ENCODE data around the gene AQP9.
"Not testable (repeated sequence)": the region's sequence is repeated elsewhere in the genome, so short reads cannot be mapped to it uniquely, and the experiment has no call there.

AQP9 gene

DNA sequence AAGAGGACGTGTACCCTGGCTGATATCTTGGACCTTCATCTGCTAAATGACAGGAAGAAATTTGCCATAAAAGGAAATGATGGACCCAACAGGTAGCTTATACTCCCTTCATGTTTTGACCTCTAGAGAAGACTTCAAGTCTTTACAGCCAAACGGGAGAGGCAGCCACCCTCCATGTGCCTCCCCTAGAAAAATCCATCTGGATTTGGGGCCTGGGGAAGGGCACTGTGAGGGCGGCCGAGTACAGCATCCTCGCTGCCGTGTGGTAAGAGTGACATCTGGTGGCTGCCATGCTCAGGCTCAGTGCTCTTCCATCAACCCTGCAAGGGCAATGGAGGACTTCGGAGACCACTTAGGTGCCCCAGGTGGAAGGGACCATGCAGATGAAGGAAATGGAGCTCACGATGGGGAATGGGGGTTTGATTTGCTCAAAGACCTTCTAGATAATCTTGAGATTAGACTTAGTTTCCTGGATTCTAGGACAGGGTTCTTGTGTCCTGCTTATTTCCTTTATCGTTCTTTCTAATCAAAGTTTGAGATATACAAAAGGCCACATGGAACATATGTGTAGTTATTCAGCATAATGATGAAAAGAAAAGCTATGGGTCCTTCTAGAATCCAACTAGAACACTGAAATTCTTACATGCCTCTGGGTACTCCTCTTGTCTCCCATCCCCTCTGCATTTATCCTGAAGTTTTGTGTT is 44.4 kb downstream of the AQP9 start:
- peak; percentile 17 to 60 for DNase-seq

DNA sequence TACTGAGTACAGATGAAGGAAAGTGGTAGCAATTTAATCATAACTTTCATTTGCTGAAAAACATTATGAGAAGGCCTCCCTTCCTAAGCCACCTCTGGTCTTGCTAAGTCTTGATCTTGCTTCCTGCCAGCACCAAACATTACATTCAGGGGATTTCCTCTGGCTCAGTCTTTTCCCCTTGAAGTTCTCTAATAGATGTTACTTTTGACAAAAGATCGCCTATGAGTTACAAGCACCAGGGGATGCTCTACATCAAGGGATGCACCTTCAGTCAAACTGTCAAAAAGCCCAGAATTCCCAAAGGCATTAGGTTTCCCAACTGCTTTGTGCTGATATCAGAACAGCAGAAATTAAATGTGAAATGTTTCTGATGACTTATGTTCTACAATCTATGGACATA is 47.3 kb downstream of the AQP9 start:
- no peak for DNase-seq

DNA sequence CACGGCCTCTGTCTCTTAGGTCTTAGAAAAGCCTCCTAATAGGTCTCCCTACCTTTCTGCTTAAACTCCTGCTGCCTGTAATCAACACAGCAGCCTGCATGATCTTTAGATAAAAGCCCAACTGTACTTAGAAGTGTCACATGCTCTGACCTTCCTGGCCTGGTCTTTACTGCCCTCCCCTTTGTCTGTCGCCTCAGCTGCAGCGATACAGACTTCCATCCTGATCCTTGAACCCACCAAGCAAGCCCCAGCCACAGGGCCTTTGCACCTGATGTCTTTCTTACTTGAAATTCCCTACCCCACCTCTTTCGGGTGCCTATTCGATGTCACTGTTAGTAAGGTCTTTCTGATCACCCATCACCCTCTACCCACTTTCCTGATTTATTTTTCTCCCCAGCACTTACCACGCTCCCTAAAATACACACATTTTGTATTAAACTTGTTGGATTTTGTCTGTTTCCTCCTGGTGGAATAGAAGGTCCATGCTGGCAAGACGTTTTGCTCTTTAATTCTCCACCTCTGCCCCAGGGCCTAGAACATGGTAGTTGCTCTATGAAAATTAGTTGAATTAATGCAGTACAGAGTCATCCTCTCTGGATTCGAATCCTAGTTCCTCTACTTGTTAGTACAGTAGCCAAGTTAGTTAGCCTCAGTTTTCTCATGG is 51.1 kb downstream of the AQP9 start:
- no peak for DNase-seq

DNA sequence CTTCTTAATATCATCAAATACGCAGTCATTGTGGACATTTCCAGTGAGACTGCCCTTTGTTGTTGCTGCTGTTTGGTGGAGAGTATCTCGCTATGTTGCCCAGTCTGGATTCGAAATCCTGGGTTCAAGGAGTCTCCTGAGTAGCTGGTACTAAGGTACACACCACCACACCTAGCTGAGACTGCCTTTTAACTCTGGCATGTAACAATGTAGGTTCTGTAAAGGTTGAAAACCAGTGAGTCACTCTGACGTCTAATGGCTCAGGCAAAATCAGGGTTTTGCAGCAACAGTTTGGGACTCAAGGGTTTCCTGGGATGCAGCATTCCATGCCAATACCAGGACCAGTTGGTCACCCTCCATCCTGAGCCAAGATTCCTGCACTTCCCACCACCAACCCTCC is 52.2 kb downstream of the AQP9 start:
- no peak for DNase-seq

DNA sequence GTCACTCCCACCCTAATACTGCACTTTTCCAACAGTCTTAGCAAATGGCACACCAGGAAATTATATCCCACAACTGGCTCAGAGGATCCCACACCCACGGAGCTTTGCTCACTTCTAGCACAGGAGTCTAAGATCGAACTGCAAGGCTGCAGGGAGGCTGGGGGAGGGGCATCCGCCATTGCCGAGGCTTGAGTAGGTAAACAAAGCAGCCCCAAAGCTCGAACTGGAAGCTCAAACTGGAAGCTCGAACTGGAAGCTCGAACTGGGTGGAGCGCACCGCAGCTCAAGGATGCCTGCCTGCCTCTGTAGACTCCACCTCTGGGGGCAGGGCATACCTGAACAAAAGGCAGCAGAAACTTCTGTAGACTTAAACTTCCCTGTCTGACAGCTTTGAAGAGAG is 55.5 kb downstream of the AQP9 start:
- DNase-seq = not testable (repeated sequence)

DNA sequence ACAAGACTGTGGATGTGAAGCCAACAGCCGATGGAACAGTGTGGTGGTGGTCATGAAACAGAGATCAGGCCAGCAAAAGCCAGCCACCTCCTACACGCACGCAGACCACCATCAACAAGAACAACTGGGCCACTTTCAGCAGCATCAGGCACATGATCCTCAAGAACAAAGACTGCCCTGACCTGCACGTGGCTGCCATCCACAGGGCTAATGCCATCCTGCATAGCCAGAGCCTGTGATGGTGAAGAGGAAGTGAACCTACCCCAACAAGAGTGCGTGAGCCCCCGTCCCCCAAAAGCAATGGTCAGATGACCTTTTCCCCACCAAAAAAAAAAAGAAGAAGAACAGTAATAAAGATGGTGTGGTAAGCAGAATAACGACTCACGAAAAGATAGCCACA is 62.6 kb downstream of the AQP9 start:
- no peak for DNase-seq

DNA sequence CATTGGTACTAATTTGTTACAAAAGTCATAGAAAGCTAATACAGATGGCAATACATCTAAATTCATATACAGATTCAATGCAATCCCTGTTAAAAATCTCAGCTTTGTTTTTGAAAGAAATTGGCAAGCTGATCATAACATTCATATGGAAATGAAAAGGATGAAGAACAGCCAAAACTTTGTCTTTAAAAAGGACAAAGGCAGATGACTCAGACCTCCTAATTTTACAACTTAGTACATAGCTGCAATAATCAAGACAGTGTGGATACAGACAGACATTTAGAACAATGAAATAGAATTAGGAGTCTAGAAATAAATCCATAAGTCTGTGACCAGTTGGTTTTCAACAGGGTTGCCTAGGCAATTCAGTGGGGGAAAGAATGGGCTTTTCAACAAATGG is 63.3 kb downstream of the AQP9 start:
- no peak for DNase-seq

DNA sequence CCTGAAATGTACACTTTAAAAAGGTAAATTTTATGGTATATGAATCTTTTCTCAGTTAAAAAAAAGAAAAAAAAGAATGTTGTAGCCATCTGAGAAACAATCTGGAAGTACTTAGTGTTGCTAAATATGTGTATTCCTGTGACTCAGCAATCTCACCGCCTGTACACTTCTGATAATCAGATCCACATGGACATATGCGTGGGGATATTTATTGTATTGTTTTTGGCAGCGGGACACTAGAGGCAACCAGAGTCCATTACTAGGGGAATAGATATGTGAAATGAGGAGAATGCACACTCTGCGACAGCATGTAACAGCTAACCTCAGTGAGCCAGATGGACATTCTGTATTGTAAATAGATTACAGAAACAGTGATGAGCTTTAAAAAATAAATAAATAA is 65.4 kb downstream of the AQP9 start:
- DNase-seq = no peak

DNA sequence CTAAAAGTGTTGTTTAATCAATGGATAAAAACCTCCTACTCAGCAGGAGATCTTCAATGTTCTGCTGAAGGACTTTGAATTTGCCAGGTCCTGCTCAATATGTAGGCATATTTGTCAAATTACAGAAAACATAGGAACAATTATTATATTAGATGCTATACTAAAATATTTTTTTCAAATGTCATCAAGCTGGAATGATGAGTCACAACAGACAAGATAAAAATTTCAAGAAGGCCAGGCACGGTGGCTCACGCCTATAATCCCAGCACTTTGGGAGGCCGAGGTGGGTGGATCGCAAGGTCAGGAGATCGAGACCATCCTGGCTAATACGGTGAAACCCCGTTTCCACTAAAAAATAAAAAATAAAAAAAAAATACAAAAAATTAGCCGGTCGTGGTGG is 68.0 kb downstream of the AQP9 start:
- DNase-seq = no peak

DNA sequence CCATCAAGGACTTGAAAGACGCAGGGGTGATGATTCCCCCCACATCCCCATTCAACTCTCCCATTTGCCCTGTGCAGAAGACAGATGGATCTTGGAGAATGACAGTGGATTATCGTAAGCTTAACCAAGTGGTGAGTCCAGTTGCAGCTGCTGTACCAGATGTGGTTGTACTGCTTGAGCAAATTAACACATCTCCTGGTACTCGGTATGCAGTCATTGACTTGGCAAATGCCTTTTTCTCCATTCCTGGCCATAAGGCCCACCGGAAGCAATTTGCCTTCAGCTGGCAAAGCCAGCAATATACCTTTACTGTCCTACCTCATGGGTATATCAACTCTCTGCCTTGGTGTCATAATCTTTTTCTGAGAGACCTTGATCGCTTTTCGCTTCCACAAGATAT is 70.0 kb downstream of the AQP9 start:
- DNase-seq = not testable (repeated sequence)

DNA sequence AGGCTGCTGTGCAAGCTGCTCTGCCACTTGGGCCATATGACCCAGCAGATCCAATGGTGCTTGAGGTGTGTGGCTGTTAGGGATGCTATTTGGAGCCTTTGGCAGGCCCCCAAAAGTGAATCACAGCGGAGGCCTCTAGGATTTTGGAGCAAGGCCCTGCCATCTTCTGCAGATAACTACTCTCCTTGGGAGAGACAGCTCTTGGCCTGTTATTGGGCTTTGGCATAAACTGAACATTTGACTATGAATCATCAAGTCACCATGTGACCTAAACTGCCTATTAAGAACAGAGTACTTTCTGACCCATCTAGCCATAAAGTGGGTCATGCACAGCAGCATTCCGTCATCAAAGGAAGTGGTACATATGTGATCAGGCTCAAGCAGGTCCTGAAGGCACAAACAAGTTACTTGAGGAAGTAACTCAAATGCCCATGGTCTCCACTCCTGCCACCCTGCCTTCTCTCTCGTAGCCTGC is 70.9 kb downstream of the AQP9 start:
- DNase-seq = not testable (repeated sequence)

DNA sequence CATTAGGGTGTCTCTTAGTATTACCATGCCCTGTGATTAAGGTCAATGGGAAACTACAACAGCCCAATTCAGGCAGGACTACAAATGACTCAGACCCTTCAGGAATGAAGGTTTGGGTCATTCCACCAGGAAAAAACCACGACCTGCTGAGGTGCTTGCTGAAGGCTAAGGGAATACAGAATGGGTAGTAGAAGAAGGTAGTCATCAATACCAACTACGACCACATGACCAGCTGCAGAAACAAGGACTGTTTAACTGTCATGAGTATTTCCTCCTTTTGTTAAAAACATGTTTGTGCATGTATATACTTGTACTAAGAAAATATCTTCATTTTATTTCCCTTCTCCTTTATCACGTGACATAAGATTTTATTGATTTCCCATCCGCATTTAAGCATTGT is 71.8 kb downstream of the AQP9 start:
- DNase-seq = not testable (repeated sequence)

DNA sequence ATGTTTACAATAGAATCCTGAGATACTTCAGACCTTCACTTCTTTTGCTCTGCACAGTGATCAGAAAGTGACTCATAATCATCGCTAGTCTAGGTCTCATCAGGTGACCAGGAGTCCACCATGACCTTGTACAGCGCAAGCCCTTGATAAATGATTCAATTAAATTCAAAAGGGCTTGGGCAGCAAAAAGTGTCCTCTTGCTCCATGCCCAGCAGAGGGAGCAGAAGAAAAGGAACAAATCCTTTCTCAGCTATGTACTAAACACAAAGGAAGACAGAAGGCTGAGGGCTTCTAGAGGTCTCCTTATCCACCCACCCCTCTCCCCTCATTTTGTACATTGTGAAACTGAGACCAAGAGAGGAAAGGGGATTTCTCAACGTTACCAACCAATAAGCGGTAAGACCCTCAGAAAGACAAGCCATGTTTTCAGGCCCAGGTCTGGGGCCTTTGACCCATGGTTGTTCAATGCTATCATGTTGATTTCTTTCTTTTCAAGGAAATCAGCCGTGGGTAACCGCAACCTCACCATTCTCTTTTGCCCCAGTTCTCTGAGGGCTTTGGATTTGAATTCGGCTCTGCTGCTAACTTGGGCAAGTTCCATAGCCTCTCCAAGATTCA is 74.8 kb downstream of the AQP9 start:
- DNase-seq = peak; percentile 46

DNA sequence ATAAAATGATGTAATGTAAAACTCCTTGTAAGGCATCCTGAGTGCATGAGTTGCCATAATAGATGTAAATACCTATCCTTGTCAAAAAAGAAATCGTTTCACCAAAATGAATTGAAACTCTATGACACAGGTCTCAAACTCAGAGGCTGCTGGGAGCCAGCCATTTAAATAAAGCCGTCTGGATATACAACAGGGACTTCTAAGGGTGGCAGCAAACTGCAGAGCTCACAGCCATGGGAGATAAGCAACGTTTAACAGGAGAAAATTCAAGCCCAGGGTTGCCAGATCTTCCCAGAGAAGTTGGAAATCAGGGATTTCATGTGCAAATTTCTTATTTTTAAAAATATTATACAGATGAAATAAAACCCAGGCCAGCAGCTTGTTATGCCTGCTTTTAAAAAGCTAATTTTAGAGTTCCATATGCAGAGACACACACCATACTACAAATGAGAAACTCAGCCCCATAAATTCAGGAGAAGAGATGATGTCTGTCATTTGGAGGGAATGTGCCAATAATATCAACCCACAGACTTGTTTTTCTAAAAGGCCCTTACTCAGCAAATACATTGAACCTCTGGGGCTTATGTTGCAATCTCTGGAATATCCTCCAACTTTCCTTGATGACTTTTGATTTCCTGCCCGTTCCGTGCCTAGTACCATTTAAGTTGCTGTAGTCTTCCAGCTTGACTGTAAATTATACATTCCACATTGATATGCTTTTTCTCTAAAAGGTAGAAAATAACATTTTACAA is 75.6 kb downstream of the AQP9 start:
- DNase-seq = no peak

DNA sequence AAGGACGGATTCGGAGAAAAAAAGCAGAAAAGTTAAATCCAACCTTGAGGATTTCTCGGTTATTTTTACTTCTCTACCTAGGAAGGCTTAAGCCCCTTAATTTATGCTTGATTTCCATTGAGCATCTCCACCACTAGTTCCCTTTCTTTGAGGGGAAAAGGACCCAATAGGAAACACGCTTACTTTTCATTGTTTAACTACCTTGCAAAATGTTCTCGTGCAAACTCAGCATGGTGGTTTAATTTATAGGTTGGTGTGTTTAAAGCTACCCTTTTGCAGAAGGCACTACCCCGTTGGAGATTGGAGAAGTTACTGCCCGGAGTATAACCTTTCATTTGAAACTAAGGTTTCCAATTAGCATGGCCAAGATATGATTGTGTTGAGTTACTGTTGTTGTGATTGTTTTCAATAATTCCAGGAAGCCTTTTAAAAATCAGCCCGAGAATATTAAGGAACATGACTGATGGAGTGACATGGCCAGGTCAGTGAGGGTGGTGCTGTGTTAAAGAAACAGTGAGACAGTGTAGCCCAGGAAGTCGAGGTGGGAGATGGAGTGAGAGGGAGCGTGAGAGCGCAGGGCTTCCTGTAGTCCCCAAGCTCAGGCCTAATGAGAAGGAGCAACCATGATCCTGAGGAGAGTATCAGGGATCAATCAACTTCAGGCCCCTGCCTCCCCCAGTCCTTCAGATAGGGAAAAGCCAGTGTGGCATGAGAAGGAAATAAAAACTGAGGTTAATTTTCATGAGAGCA is 76.6 kb downstream of the AQP9 start:
- no peak for DNase-seq

DNA sequence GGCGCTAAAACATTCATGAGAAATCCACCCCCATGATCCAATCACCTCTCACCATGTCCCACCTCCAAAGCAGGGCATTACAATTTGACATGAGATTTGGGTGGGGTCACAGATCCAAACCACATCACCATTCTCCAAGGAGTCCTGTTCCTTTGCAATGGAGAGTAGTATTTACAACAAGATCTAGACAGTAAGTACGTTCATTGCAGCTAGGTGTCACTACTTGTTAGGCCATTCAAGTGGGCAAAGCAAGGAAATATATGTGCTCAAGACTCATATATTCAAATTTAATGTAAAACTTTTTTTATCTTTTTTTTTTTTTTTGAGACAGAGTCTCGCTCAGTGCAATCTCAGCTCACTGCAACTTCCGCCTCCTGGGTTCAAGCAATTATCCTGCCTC is 79.3 kb downstream of the AQP9 start:
- no peak for DNase-seq

DNA sequence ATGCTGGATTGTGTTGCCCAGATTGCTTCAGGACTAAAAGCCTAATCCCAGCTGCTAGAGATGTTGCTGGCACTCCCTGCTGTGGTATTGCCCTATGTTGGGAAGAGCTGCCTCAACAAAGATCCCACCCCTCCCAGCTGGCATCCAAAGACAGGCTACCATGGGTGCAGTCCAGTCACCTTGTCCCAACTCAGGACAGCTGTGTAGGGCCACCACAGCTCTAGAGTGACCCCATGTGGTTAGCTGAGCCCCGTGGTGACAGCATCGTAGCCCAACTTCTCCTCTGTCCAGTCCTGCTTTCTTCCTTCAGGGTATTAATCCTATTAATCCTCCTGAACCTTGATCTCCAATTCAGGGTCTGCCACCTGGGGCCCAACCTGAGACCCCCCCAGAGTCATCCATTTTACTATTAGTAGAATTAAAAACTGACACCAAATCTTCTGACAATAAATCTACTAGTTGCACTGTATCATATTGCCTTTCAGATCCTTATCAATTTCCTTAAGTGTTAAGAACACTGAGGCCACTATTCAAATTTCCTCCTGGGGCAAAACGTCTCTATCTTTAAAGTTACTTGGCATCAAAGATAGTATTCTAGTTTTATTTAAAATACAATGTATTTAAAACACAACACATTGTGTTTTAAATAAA is 83.5 kb downstream of the AQP9 start:
- DNase-seq = no peak

DNA sequence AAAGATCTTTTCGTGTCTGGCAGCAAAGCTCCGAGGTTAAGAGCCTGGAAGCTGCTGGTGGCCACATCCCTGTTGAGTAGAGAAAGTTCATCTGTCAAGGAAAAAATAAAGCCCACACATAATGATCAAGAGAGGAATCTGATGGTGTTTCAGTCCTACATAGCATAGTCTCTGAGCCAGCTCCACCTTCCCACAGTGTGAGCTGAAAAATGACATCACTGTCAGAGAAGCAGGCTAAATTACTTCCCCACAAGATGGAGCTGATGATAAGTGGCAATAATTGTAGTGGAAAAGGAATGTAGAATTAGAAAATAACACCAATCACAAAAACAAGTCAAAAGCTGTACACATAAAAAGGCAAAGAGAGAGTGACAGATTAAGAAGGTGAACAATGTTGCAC is 84.5 kb downstream of the AQP9 start:
- no peak for DNase-seq

DNA sequence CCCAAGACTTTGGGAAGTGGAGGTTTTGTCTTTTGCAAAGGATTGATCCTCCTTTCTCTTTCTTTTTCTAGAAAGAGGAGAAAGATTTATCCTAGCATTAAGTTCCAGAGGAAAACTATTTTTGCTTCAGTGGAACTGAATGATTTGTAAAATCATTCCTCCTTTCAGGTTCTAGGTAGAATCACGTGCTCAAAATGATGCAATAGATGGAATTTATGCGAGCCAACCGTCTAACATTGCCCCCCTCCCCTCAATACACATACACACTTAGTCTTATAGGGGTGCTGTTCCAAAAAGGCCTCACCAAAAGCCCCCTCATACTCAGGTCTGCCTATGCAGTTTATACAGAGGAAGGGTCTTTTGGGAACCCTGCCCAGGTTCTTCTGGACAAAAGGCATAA is 85.3 kb downstream of the AQP9 start:
- DNase-seq = no peak

DNA sequence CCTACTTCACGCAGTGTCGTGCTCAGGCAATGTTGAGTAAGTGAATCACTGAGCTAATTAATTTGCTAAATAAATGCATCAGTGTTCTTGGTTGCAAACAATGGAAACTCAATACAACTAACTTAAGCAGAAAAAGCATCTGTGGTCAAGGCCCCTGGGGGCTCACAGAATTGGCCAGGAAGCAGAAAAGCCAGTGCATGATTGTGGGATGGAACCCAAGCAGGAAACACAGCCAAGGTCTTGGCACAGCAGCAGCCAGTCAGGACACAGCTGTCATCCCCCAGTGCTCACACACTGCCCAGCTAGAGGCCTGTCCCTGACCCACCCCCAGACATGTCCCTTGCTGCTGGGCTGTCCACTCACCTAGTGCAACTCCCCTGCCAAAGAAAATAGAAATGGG is 85.9 kb downstream of the AQP9 start:
- no peak for DNase-seq

DNA sequence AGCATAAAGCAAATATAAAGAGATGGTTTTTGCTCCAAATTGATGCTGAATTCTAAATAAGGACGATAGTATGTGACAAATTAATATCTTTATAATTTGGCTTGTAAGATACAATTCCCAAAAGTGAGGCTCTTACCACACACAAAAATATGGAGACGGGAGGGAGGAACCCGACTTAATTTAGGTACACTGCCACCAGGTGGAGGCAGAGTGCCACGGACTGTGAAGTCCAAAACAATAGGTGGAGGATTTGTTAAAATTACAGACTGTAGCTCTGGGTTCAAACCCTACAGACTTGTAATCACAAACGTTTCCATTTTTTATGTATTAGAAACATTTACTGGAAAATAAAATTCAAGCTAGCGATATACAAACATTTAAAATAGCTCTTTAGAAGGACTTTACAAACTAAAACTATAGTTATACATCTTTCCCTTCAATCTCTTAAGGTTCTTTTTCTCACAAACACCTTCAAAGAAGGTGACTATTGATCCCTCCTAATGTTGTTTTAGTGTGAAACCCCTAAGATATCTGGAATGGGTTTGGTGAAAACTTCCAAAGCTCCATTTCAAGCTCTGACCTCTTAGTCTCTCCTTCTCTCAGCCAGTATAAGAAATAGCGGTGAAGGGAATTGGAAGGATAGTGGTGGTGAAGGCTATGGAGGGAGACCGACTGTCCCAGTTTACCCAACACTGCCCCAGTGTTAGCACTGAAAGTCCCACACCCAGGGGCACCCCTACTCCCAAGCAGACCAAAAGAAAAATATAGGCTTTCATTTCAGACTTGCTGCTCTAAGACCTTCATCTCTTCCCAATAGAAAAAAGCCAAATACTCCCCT is 89.7 kb downstream of the AQP9 start:
- DNase-seq = peak; percentile 57 to 61
